Upper lobe of left lung (tissue), 6 donors: ENCODE measurements around the gene MRPS34. TPM values are rescaled to one million over a fixed set of nuclear protein-coding genes. Genes with fewer than 3 reads are reported as not detected.

Source experiments
- ATAC-seq, 2 donors: fragments of 200-7000 bp; cut with Tn5 transposase; one replicate each; pipeline ENCODE4 v1.9.1; 2022; ENCODE audit warnings: mild to moderate bottlenecking in 2 of 2, moderate library complexity in 2 of 2; ENCODE audit not compliant: low FRiP score in 2 of 2
- DNase-seq, 2 donors: peaks; one replicate each; pipeline ENCODE4 v3.0.0-alpha.2; 2019 to 2020
- H3K27ac ChIP-seq, 4 donors: fragments of 200-600 bp; sonication (generic); one replicate each; pipeline ENCODE4 v1.5.1; 2016 to 2019
- H3K27me3 ChIP-seq, 4 donors: fragments of 200-600 bp; sonication (generic); one replicate each; pipeline ENCODE4 v1.5.1; 2017 to 2019
- H3K36me3 ChIP-seq, 4 donors: fragments of 200-600 bp; sonication (generic); one replicate each; pipeline ENCODE4 v1.5.1; 2016 to 2019
- H3K4me1 ChIP-seq, 4 donors: fragments of 200-600 bp; sonication (generic); one replicate each; pipeline ENCODE4 v1.5.1; 2018 to 2019
- H3K4me3 ChIP-seq, 4 donors: fragments of 200-600 bp; sonication (generic); one replicate each; pipeline ENCODE4 v1.5.1; 2017 to 2019; ENCODE audit warnings: mild to moderate bottlenecking in 2 of 4, moderate library complexity in 1 of 4
- H3K9me3 ChIP-seq, 4 donors: fragments of 200-600 bp; sonication (generic); one replicate each; pipeline ENCODE4 v1.5.1; 2018 to 2019
- EP300 ChIP-seq, 4 donors: sonication (generic); formaldehyde crosslinking; IDR thresholded peaks; one replicate each; pipeline ENCODE4 v1.5.1; 2017; ENCODE audit warnings: antibody characterized with exemption in 4 of 4, control low read depth in 2 of 4
- POLR2A ChIP-seq, 4 donors: fragments of 450-650 bp; IDR thresholded peaks; one replicate each; pipeline ENCODE4 v1.5.1; 2016 to 2017; ENCODE audit warnings: antibody characterized with exemption in 4 of 4, mild to moderate bottlenecking in 2 of 4
- POLR2AphosphoS5 ChIP-seq, 2 donors: sonication (generic); formaldehyde crosslinking; IDR thresholded peaks; one replicate each; pipeline ENCODE4 v1.5.1; 2017; ENCODE audit warnings: antibody characterized with exemption in 2 of 2
- WGBS, 2 donors: methylation state at CpG; one replicate each; pipeline ENCODE4 v1.1.5; 2017 to 2018; 5-methylcytosine and 5-hydroxymethylcytosine counted together
- total RNA-seq, 6 donors: library from RNA; depleted of rRNA in 4 of 6; stranded (reverse); fragments of >200 nt in 4 of 6; gene quantifications; one replicate each; pipeline versions ENCODE4 v1.1.0 to v1.2.1, GENCODE V29; 2016 to 2021
- TF ChIP-seq, protein P1 (sequence below), 6 experiments: fragments of 450-650 bp in 4 of 6; fragments of 200-600 bp in 2 of 6; sonication (generic) in 2 of 6; IDR thresholded peaks; one replicate each; pipeline ENCODE4 v1.5.1; 2016 to 2019; ENCODE audit warnings: antibody characterized with exemption in 6 of 6
- donor health status: DM: no; HTN: no; CAD: no; lungs with moderate emphysema.
- donor health status: DM: no; HTN: yes; CAD: no; lungs with severe emphysema.

MRPS34 gene
- total RNA-seq, 6 donors from 2014 or later, result 49.2 to 91.7 (median 69.8) TPM

DNA sequence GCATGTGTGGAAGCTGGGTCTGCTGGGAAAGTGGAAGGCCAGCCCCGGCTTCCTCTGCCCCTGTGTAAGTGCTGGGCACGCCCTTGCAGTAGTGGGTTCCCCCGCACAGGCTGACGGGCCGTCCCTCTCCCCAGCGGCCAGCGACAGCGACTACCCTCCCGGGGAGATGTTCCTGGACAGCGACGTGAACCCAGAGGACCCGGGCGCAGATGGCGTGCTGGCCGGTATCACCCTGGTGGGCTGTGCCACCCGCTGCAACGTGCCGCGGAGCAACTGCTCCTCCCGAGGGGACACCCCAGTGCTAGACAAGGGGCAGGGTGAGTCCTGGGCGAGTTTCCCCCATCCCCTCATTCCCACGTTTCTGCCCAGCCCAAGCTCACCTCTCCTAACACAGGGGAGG, 7.1 kb downstream of the MRPS34 start:
- no peak for ATAC-seq
- WGBS, 2 donors, result 95 to 98% methylated on average over 3 to 21 of the region's 22 CpGs
- H3K36me3 ChIP-seq, result peaks cover 26 to 89% (median 76%) of the 10 kb centered on the region in 4 donors
- no peaks in the 10 kb centered on the region for H3K27me3 ChIP-seq
- peak in 1 of 2 donors; percentile 80 for DNase-seq
- no peak overlapping the region for H3K4me3 ChIP-seq
- H3K27ac ChIP-seq, result no peak overlapping the region
- TF ChIP-seq POLR2A (IDR thresholded peaks at IDR 0.05) (no peak), EP300 (IDR thresholded peaks at IDR 0.05) (no peak), POLR2AphosphoS5 (IDR thresholded peaks at IDR 0.05) (no peak)
- TF ChIP-seq, protein P1, sequence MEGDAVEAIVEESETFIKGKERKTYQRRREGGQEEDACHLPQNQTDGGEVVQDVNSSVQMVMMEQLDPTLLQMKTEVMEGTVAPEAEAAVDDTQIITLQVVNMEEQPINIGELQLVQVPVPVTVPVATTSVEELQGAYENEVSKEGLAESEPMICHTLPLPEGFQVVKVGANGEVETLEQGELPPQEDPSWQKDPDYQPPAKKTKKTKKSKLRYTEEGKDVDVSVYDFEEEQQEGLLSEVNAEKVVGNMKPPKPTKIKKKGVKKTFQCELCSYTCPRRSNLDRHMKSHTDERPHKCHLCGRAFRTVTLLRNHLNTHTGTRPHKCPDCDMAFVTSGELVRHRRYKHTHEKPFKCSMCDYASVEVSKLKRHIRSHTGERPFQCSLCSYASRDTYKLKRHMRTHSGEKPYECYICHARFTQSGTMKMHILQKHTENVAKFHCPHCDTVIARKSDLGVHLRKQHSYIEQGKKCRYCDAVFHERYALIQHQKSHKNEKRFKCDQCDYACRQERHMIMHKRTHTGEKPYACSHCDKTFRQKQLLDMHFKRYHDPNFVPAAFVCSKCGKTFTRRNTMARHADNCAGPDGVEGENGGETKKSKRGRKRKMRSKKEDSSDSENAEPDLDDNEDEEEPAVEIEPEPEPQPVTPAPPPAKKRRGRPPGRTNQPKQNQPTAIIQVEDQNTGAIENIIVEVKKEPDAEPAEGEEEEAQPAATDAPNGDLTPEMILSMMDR (IDR thresholded peaks at IDR 0.05), result no peak
- H3K4me1 ChIP-seq, result peaks cover 9 to 18% (median 11%) of the 10 kb centered on the region in 4 donors
- H3K9me3 ChIP-seq, result no peaks in the 10 kb centered on the region

GRCh38 chr16:1764971-1765370, 8.0 kb downstream of the MRPS34 start:
- peaks cover 2 to 10% (median 3%) of the 10 kb centered on the region in 4 donors for H3K4me1 ChIP-seq
- DNase-seq (peak in 1 of 2 donors; percentile 78), ATAC-seq (no peak)
- no peaks in the 10 kb centered on the region for H3K27me3 ChIP-seq
- H3K36me3 ChIP-seq, result peaks cover 27 to 98% (median 83%) of the 10 kb centered on the region in 4 donors
- H3K9me3 ChIP-seq, result no peaks in the 10 kb centered on the region
- WGBS, 2 donors, result 96 to 100% methylated on average over 7 to 20 of the region's 21 CpGs
- H3K4me3 ChIP-seq, result no peak overlapping the region
- TF ChIP-seq, protein P1 (IDR thresholded peaks at IDR 0.05), result no peak
- TF ChIP-seq EP300 (IDR thresholded peaks at IDR 0.05) (no peak), POLR2AphosphoS5 (IDR thresholded peaks at IDR 0.05) (no peak), POLR2A (IDR thresholded peaks at IDR 0.05) (no peak)
- no peak overlapping the region for H3K27ac ChIP-seq

DNA sequence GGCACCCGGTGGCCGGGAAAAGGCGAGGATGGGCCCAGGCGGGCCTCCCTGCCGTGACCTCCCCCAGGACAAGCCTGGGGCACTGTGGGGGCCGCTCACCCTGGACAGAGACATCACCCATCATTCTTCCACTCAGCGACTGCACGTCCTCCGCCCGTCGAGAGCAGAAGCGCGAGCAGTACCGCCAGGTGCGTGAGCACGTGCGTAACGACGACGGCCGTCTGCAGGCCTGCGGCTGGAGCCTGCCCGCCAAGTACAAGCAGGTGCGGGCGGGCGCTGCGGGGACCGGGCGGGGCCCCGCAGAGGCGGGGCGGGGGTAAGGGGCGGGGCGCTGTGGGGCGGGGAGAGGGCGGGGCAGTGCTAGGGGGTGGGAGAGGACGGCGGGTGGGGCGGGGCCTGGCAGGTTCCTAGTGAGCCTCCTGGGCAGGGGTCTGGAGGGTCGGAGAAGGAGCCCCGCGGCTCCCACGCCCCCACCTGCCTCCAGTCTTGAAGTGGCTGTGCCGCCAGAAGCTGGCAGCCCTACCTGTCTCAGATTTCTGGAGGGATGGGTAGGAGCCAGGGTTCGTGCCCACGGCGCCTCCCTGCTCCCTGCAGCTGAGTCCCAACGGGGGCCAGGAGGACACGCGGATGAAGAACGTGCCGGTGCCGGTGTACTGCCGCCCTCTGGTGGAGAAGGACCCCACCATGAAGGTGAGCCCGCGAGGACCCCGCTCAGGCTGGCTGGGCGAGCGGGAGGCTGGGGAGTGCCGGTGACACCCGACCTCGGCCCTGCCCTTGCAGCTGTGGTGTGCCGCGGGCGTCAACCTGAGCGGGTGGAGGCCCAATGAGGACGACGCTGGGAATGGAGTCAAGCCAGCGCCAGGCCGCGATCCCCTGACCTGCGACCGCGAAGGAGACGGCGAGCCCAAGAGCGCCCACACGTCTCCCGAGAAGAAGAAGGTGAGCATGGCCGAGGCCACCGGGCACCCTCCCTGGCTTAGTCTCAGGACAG, 9.1 kb downstream of the MRPS34 start:
- DNase-seq (peak in 1 of 2 donors; percentile 81), ATAC-seq (no peak)
- WGBS, 2 donors, result 80 to 85% methylated on average over 48 to 68 of the region's 81 CpGs
- Histone ChIP-seq H3K36me3 (peaks cover 27 to 92% (median 84%) of the 10 kb centered on the region in 4 donors), H3K27ac (no peak overlapping the region), H3K4me1 (peaks cover 0 to 1% (median 0%) of the 10 kb centered on the region in 4 donors), H3K4me3 (no peak overlapping the region), H3K27me3 (no peaks in the 10 kb centered on the region), H3K9me3 (no peaks in the 10 kb centered on the region)
- TF ChIP-seq, protein P1 (IDR thresholded peaks at IDR 0.05), result peak in 2 of 6 experiments; percentile 16 to 19
- TF ChIP-seq EP300 (IDR thresholded peaks at IDR 0.05), result no peak

DNA sequence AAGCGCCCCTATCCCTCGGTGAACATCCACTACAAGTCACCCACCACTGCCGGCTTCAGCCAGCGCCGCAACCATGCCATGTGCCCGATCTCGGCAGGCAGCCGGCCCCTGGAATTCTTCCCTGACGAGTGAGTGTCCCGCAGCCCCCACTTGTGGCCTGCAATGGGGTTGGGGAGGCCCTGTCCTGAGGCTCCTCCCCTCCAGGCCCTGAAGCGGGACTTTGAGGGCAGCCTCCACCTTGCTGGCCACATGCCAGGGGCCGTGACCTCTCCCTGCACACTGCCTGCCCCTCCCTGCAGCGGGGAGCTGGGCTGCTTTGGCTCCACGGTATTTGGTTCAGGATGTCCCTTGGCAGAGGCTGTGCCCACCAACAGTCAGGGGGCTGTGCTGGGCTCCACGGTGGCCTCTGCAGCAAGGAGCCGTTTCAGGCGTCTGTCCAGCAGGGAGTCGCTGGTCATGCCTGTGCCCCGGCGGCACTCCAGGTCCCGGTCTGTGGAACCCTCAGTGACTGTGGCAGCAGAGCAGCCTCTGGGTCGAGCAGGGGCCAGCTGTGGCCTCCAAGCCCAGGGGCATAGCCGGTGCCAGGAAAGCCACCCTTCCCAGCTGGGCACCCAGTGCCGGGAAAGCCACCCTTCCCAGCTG, 9.9 kb downstream of the MRPS34 start:
- ATAC-seq (no peak), DNase-seq (peak in 1 of 2 donors; percentile 78)
- H3K27ac ChIP-seq, result no peak overlapping the region
- H3K9me3 ChIP-seq, result no peaks in the 10 kb centered on the region
- H3K4me3 ChIP-seq, result no peak overlapping the region
- peaks cover 27 to 90% (median 83%) of the 10 kb centered on the region in 4 donors for H3K36me3 ChIP-seq
- 85 to 95% methylated on average over 12 to 14 of the region's 24 CpGs for WGBS, 2 donors
- no peak for TF ChIP-seq EP300 (IDR thresholded peaks at IDR 0.05)
- TF ChIP-seq, protein P1 (IDR thresholded peaks at IDR 0.05), result no peak
- TF ChIP-seq POLR2A (IDR thresholded peaks at IDR 0.05), result no peak
- TF ChIP-seq POLR2AphosphoS5 (IDR thresholded peaks at IDR 0.05), result no peak
- no peaks in the 10 kb centered on the region for H3K4me1 ChIP-seq
- H3K27me3 ChIP-seq, result no peaks in the 10 kb centered on the region
